IMR-90 (cell line): ENCODE results near the gene ROPN1B. TPM values are rescaled to one million over a fixed set of nuclear protein-coding genes. Genes with fewer than 3 reads are reported as not detected.

ENCODE experiments used
- microRNA-seq, 2 experiments: library from miRNA; stranded (forward) in 1 of 2; unstranded in 1 of 2; fragments of 10-50 nt in 1 of 2; fragments of <30 nt in 1 of 2; gene quantifications in 1 of 2; microRNA quantifications in 1 of 2; one replicate each; pipeline versions ENCODE3 to v1.1.0; 2013 to 2020; ENCODE audit not compliant: insufficient read depth in 1 of 2, insufficient read length in 1 of 2, unreplicated experiment in 1 of 2
- polyA plus RNA-seq, 3 experiments: library from polyadenylated mRNA; depleted of rRNA; stranded (reverse); fragments of >200 nt; gene quantifications; 2 replicates each; pipeline ENCODE4 v1.2.3, GENCODE V29; 2012; ENCODE audit warnings: low replicate concordance in 1 of 3
- small RNA-seq, 5 experiments: library from RNA; depleted of rRNA; stranded (forward); fragments of <200 nt; gene quantifications; one replicate each; pipeline ENCODE3, GENCODE V24; 2012
- total RNA-seq: library from RNA; depleted of rRNA; stranded (reverse); fragments of >200 nt; gene quantifications from 2 replicates; pipeline ENCODE4 v1.2.3, GENCODE V29; 2012; rRNA removed

ROPN1B gene
- total and polyA plus RNA-seq, 2 of the 4 experiments (the other 2 are of a cell fraction) = not detected

Small RNA genes within 50 kb of the gene (microRNA-seq; reads per million reads assigned to microRNA genes)
- not detected for gene AC092903.1 (ENCODE audit: insufficient read depth, insufficient read length)

Small RNA genes within 50 kb of the gene (small RNA-seq; reads per million reads assigned to genes)
- gene AC092903.1 = 0 reads per million in 5 experiments

Other genes with a start within 250 kb of the ROPN1B start
- 26.7 and 30.5 TPM in 2 replicates for gene SLC41A3, start 114.9 kb downstream of the ROPN1B start, total RNA-seq
- gene SLC41A3, start 114.9 kb downstream of the ROPN1B start, polyA plus RNA-seq (2012; rRNA removed) = 43.5 and 44.7 TPM in 2 replicates
- gene ALDH1L1, start 211.4 kb downstream of the ROPN1B start, total RNA-seq = not detected in 2 replicates
- not detected in 2 replicates for gene ALDH1L1, start 211.4 kb downstream of the ROPN1B start, polyA plus RNA-seq (2012; rRNA removed)